Upper lobe of left lung (tissue), 6 donors: ENCODE results near the gene PTPRM. TPM values are rescaled to one million over a fixed set of nuclear protein-coding genes. Genes with fewer than 3 reads are reported as not detected.
A peak's percentile ranks its signal among the peaks of the same experiment; 100 is the strongest.

Experiments
- ATAC-seq, 2 donors: fragments of 200-7000 bp; cut with Tn5 transposase; one replicate each; pipeline ENCODE4 v1.9.1; 2022; ENCODE audit warnings: mild to moderate bottlenecking in 2 of 2, moderate library complexity in 2 of 2; ENCODE audit not compliant: low FRiP score in 2 of 2
- DNase-seq, 2 donors: peaks; one replicate each; pipeline ENCODE4 v3.0.0-alpha.2; 2019 to 2020
- H3K27ac ChIP-seq, 4 donors: fragments of 200-600 bp; sonication (generic); one replicate each; pipeline ENCODE4 v1.5.1; 2016 to 2019
- H3K27me3 ChIP-seq, 4 donors: fragments of 200-600 bp; sonication (generic); one replicate each; pipeline ENCODE4 v1.5.1; 2017 to 2019
- H3K36me3 ChIP-seq, 4 donors: fragments of 200-600 bp; sonication (generic); one replicate each; pipeline ENCODE4 v1.5.1; 2016 to 2019
- H3K4me1 ChIP-seq, 4 donors: fragments of 200-600 bp; sonication (generic); one replicate each; pipeline ENCODE4 v1.5.1; 2018 to 2019
- H3K4me3 ChIP-seq, 4 donors: fragments of 200-600 bp; sonication (generic); one replicate each; pipeline ENCODE4 v1.5.1; 2017 to 2019; ENCODE audit warnings: mild to moderate bottlenecking in 2 of 4, moderate library complexity in 1 of 4
- H3K9me3 ChIP-seq, 4 donors: fragments of 200-600 bp; sonication (generic); one replicate each; pipeline ENCODE4 v1.5.1; 2018 to 2019
- CTCF ChIP-seq, 6 experiments: fragments of 450-650 bp in 4 of 6; fragments of 200-600 bp in 2 of 6; sonication (generic) in 2 of 6; IDR thresholded peaks; one replicate each; pipeline ENCODE4 v1.5.1; 2016 to 2019; ENCODE audit warnings: antibody characterized with exemption in 6 of 6
- EP300 ChIP-seq, 4 donors: sonication (generic); formaldehyde crosslinking; IDR thresholded peaks; one replicate each; pipeline ENCODE4 v1.5.1; 2017; ENCODE audit warnings: antibody characterized with exemption in 4 of 4, control low read depth in 2 of 4
- POLR2A ChIP-seq, 4 donors: fragments of 450-650 bp; IDR thresholded peaks; one replicate each; pipeline ENCODE4 v1.5.1; 2016 to 2017; ENCODE audit warnings: antibody characterized with exemption in 4 of 4, mild to moderate bottlenecking in 2 of 4
- POLR2AphosphoS5 ChIP-seq, 2 donors: sonication (generic); formaldehyde crosslinking; IDR thresholded peaks; one replicate each; pipeline ENCODE4 v1.5.1; 2017; ENCODE audit warnings: antibody characterized with exemption in 2 of 2
- WGBS, 2 donors: methylation state at CpG; one replicate each; pipeline ENCODE4 v1.1.5; 2017 to 2018; 5-methylcytosine and 5-hydroxymethylcytosine counted together
- total RNA-seq, 6 donors: library from RNA; depleted of rRNA in 4 of 6; stranded (reverse); fragments of >200 nt in 4 of 6; gene quantifications; one replicate each; pipeline versions ENCODE4 v1.1.0 to v1.2.1, GENCODE V29; 2016 to 2021
- donor health status: DM: no; HTN: no; CAD: no; lungs with moderate emphysema.
- donor health status: DM: no; HTN: yes; CAD: no; lungs with severe emphysema.

The PTPRM gene
- total RNA-seq, 6 donors from 2014 or later, result 82.0 to 201 (median 154) TPM

- peaks cover 2 to 9% (median 6%) of the 10 kb centered on the region in 4 donors for H3K4me1 ChIP-seq
- ATAC-seq, result peak; percentile 16 to 80
- DNase-seq, result peak in 1 of 2 donors; percentile 37
These were observed 461.9 kb downstream of the PTPRM start for GRCh38 chr18:8029061-8029460.

DNA sequence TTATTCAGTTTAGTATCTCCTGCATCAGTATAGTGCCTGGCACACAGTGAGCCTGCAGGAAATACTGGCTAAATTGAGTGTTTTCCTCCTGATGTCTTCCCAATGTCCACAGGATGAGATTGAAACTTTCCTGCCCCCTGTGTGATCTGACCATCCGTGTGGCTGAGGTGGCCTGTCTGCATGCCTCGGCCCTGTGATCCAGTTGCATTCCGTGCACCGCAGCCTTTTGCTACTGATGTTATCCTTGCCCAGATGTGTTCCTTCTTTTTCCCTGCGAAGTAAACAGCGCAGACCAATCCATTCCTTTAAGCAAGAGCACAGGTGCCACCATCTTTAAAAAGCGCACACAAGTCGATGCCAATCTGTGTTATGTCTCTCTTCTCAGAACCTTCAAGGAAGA lies 462.6 kb downstream of the PTPRM start:
- Histone ChIP-seq H3K27ac (no peak overlapping the region), H3K4me3 (no peak overlapping the region), H3K27me3 (no peaks in the 10 kb centered on the region), H3K36me3 (no peaks in the 10 kb centered on the region), H3K4me1 (peaks cover 2 to 9% (median 6%) of the 10 kb centered on the region in 4 donors), H3K9me3 (no peaks in the 10 kb centered on the region)
- DNase-seq (no peak), ATAC-seq (no peak)
- WGBS, 2 donors, result 97 to 99% methylated on average over 8 of the region's 8 CpGs
- no peak for TF ChIP-seq POLR2A (IDR thresholded peaks at IDR 0.05)

More at GRCh38 chr18:8029061-8029460, 461.9 kb downstream of the PTPRM start:
- Histone ChIP-seq H3K4me3 (no peak overlapping the region), H3K27ac (no peak overlapping the region), H3K27me3 (no peaks in the 10 kb centered on the region), H3K9me3 (no peaks in the 10 kb centered on the region), H3K36me3 (no peaks in the 10 kb centered on the region)
- no peak for TF ChIP-seq POLR2A (IDR thresholded peaks at IDR 0.05)
- no peak for TF ChIP-seq CTCF (IDR thresholded peaks at IDR 0.05)
- TF ChIP-seq EP300 (IDR thresholded peaks at IDR 0.05), result no peak
- TF ChIP-seq POLR2AphosphoS5 (IDR thresholded peaks at IDR 0.05), result no peak

DNA sequence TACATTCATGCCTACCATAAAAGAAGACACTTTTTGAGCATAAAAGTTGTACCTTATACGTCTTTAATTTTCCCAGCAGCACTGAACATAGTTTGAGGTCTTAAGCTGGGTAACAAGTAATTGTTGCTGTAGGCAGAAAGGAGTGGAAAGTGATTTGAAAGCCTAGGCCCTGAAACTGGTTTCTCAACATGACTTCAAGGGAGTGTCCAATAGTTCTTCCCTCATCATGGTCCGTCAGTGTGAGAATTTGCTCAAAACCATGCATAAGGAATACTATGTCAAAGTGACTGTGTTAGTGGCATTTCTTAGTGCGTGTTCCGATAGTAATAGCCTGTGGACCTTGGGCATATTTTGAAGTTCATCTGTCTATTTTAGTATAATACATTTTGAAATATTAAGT lies 463.1 kb downstream of the PTPRM start:
- 95 to 99% methylated on average over 4 of the region's 4 CpGs for WGBS, 2 donors
- no peaks in the 10 kb centered on the region for H3K36me3 ChIP-seq
- no peak overlapping the region for H3K4me3 ChIP-seq
- TF ChIP-seq CTCF (IDR thresholded peaks at IDR 0.05) (no peak), POLR2A (IDR thresholded peaks at IDR 0.05) (no peak), EP300 (IDR thresholded peaks at IDR 0.05) (no peak), POLR2AphosphoS5 (IDR thresholded peaks at IDR 0.05) (no peak)
- H3K27me3 ChIP-seq, result no peaks in the 10 kb centered on the region
- H3K9me3 ChIP-seq, result no peaks in the 10 kb centered on the region
- DNase-seq (no peak), ATAC-seq (no peak)
- H3K4me1 ChIP-seq, result peaks cover 2 to 9% (median 6%) of the 10 kb centered on the region in 4 donors
- no peak overlapping the region for H3K27ac ChIP-seq

DNA sequence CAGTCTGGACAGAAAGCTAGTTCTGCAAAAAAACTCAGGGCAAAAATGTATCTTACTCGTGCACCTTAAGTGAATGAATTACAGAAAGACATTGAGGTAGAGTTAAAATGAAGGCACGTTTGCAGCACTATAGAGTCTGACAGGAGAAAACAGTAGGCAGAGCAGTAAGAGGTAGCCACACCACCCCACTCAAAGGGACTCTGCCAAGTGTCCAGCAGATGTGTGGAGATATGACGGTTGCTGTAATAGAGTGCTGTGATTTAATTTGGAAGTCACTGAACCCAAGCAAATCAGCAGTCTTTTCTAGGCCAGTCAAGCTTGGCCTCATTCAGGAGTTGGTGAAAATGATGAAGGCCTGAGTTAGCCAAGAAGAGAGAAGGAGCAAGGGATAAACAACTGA lies 464.4 kb downstream of the PTPRM start:
- ATAC-seq, result no peak

GRCh38 chr18:8034674-8035073 lies 467.6 kb downstream of the PTPRM start:
- no peak for DNase-seq
- no peak for ATAC-seq
- no peak for TF ChIP-seq POLR2AphosphoS5 (IDR thresholded peaks at IDR 0.05)
- TF ChIP-seq EP300 (IDR thresholded peaks at IDR 0.05), result no peak
- no peak for TF ChIP-seq CTCF (IDR thresholded peaks at IDR 0.05)
- no peak for TF ChIP-seq POLR2A (IDR thresholded peaks at IDR 0.05)
- 71 to 89% methylated on average over 1 of the region's 1 CpG for WGBS, 2 donors
- Histone ChIP-seq H3K36me3 (no peaks in the 10 kb centered on the region), H3K27me3 (no peaks in the 10 kb centered on the region), H3K27ac (no peak overlapping the region), H3K4me1 (peaks cover 0 to 12% (median 0%) of the 10 kb centered on the region in 4 donors), H3K4me3 (no peak overlapping the region), H3K9me3 (no peaks in the 10 kb centered on the region)

More for the DNA sequence above, 464.4 kb downstream of the PTPRM start:
- H3K36me3 ChIP-seq, result no peaks in the 10 kb centered on the region
- H3K4me3 ChIP-seq, result no peak overlapping the region
- no peak for DNase-seq
- no peaks in the 10 kb centered on the region for H3K27me3 ChIP-seq
- TF ChIP-seq POLR2A (IDR thresholded peaks at IDR 0.05), result no peak
- no peak for TF ChIP-seq POLR2AphosphoS5 (IDR thresholded peaks at IDR 0.05)
- TF ChIP-seq EP300 (IDR thresholded peaks at IDR 0.05), result no peak
- no peak for TF ChIP-seq CTCF (IDR thresholded peaks at IDR 0.05)
- no peak overlapping the region for H3K27ac ChIP-seq
- WGBS, 2 donors, result 81 to 95% methylated on average over 3 of the region's 3 CpGs
- H3K9me3 ChIP-seq, result no peaks in the 10 kb centered on the region
- peaks cover 2 to 8% (median 6%) of the 10 kb centered on the region in 4 donors for H3K4me1 ChIP-seq
